Upper lobe of right lung (tissue), 1 donor: ENCODE data around the gene NPFFR2. TPM values are rescaled to one million over a fixed set of nuclear protein-coding genes. Genes with fewer than 3 reads are reported as not detected.

Source experiments
- ATAC-seq: fragments of 200-7000 bp; cut with Tn5 transposase; one replicate; pipeline ENCODE4 v1.9.1; 2020; ENCODE audit warnings: mild to moderate bottlenecking, moderate library complexity
- DNase-seq: peaks from one replicate; pipeline ENCODE4 v3.0.0-alpha.2; 2020
- H3K27ac ChIP-seq: fragments of 200-600 bp; one replicate; pipeline ENCODE4 v1.8.0; 2022
- H3K27me3 ChIP-seq: fragments of 200-600 bp; one replicate; pipeline ENCODE4 v1.8.0; 2022; ENCODE audit warnings: mild to moderate bottlenecking
- H3K36me3 ChIP-seq: fragments of 200-600 bp; one replicate; pipeline ENCODE4 v1.8.0; 2022
- H3K4me1 ChIP-seq: fragments of 200-600 bp; one replicate; pipeline ENCODE4 v1.8.0; 2022
- H3K4me3 ChIP-seq: fragments of 200-600 bp; one replicate; pipeline ENCODE4 v1.8.0; 2022; ENCODE audit warnings: mild to moderate bottlenecking
- H3K9me3 ChIP-seq: fragments of 200-600 bp; one replicate; pipeline ENCODE4 v1.8.0; 2022
- CTCF ChIP-seq: fragments of 200-600 bp; IDR thresholded peaks from one replicate; pipeline ENCODE4 v1.8.0; 2022; ENCODE audit warnings: antibody characterized with exemption
- intact Hi-C: fragments of 100-400 bp; cut with DNase I; formaldehyde crosslinking; loops from one replicate; pipeline ENCODE4 v1.11.0; 2022
- total RNA-seq: library from RNA; stranded (reverse); fragmentation: NEBNext Ultra II Directional; extraction: Animal tissue kit (Norgen Biotek cat#: 25700); gene quantifications from one replicate; pipeline ENCODE4 v1.2.1, GENCODE V29; 2021
- donor health status: DM: no; HTN: yes; CAD: no; lungs with severe emphysema.

NPFFR2 gene
- total RNA-seq, 1 donor from 2014 or later: not detected

- intact Hi-C loops: no loop called here
- no peak overlapping the region for H3K27ac ChIP-seq
- H3K27me3 ChIP-seq: no peaks in the 10 kb centered on the region
- no peaks in the 10 kb centered on the region for H3K36me3 ChIP-seq
- no peak overlapping the region for H3K4me3 ChIP-seq
- no peaks in the 10 kb centered on the region for H3K4me1 ChIP-seq
- no peak for TF ChIP-seq CTCF
- no peaks in the 10 kb centered on the region for H3K9me3 ChIP-seq
- peak; percentile 84 for DNase-seq
- ATAC-seq: peak; percentile 98
Observed at GRCh38 chr4:72094059-72094797, 62.4 kb downstream of the NPFFR2 start.

GRCh38 chr4:72107456-72107855 lies 75.7 kb downstream of the NPFFR2 start:
- Histone ChIP-seq H3K4me1 (no peaks in the 10 kb centered on the region), H3K36me3 (no peaks in the 10 kb centered on the region), H3K27ac (no peak overlapping the region), H3K4me3 (no peak overlapping the region), H3K27me3 (no peaks in the 10 kb centered on the region), H3K9me3 (no peaks in the 10 kb centered on the region)
- DNase-seq (no peak), ATAC-seq (no peak)
- intact Hi-C loops: no loop called here
- no peak for TF ChIP-seq CTCF

GRCh38 chr4:72109364-72109763 lies 77.6 kb downstream of the NPFFR2 start:
- no peaks in the 10 kb centered on the region for H3K9me3 ChIP-seq
- DNase-seq (no peak), ATAC-seq (no peak)
- no peaks in the 10 kb centered on the region for H3K4me1 ChIP-seq
- H3K36me3 ChIP-seq: no peaks in the 10 kb centered on the region
- H3K27ac ChIP-seq: no peak overlapping the region
- no peaks in the 10 kb centered on the region for H3K27me3 ChIP-seq
- H3K4me3 ChIP-seq: no peak overlapping the region
- intact Hi-C loops: no loop called here
- no peak for TF ChIP-seq CTCF

GRCh38 chr4:72109959-72110497 lies 78.2 kb downstream of the NPFFR2 start:
- H3K27ac ChIP-seq: no peak overlapping the region
- DNase-seq (no peak), ATAC-seq (no peak)
- H3K9me3 ChIP-seq: no peaks in the 10 kb centered on the region
- TF ChIP-seq CTCF: no peak
- no peak overlapping the region for H3K4me3 ChIP-seq
- H3K27me3 ChIP-seq: no peaks in the 10 kb centered on the region
- no peaks in the 10 kb centered on the region for H3K4me1 ChIP-seq
- H3K36me3 ChIP-seq: no peaks in the 10 kb centered on the region
- intact Hi-C loops: no loop called here

- intact Hi-C loops: no loop called here
- ATAC-seq (no peak), DNase-seq (no peak)
Observed at GRCh38 chr4:72110886-72111285, 79.1 kb downstream of the NPFFR2 start.

More at GRCh38 chr4:72110886-72111285, 79.1 kb downstream of the NPFFR2 start:
- H3K4me3 ChIP-seq: no peak overlapping the region
- no peaks in the 10 kb centered on the region for H3K27me3 ChIP-seq
- no peaks in the 10 kb centered on the region for H3K9me3 ChIP-seq
- H3K4me1 ChIP-seq: no peaks in the 10 kb centered on the region
- no peaks in the 10 kb centered on the region for H3K36me3 ChIP-seq
- TF ChIP-seq CTCF: no peak
- no peak overlapping the region for H3K27ac ChIP-seq
